GM12878 (cell line): ENCODE results near the gene MPC1. TPM values are rescaled to one million over a fixed set of nuclear protein-coding genes. Genes with fewer than 3 reads are reported as not detected.

Source experiments
- ATAC-seq: fragments of 200-7000 bp; cut with Tn5 transposase; 3 replicates; pipeline ENCODE4 v1.9.1; 2020; ENCODE audit warnings: mild to moderate bottlenecking, moderate library complexity
- BruUV-seq: library from RNA; stranded (reverse); fragments of 400-500 nt; replicated peaks from 2 replicates; lab custom pipeline; 2021; lab: Mats Ljungman, UMichigan
- CTCF ChIA-PET: fragments of 300-600 bp; sonication (Branson Sonifier 250); formaldehyde crosslinking; extraction: SDS; loops from one replicate; lab custom pipeline; 2021; ENCODE audit warnings: inconsistent platforms; lab: Yijun Ruan, JAX
- POLR2A ChIA-PET: fragments of 350-600 bp; formaldehyde crosslinking; extraction: SDS; loops from one replicate; lab custom pipeline; 2021; ENCODE audit warnings: inconsistent platforms; lab: Charles Lee
- RAD21 ChIA-PET: fragments of 300-600 bp; sonication (Branson Sonifier 250); formaldehyde crosslinking; loops from one replicate; lab custom pipeline; 2023; ENCODE audit warnings: antibody characterized with exemption; ENCODE audit not compliant: unreplicated experiment; lab: Charles Lee
- SMC1A ChIA-PET: fragments of 300-600 bp; sonication (Branson Sonifier 250); formaldehyde crosslinking; loops from one replicate; lab custom pipeline; 2023; ENCODE audit not compliant: unreplicated experiment, uncharacterized antibody; lab: Charles Lee
- DNase-seq: peaks from one replicate; pipeline ENCODE4 v3.0.0-alpha.2; 2011; ENCODE audit warnings: low read depth, low spot score
- FAIRE-seq: peaks from 3 replicates; lab custom pipeline; 2011; peaks lifted over from hg19 to GRCh38; lab: Jason Lieb, UNC
- H2AFZ ChIP-seq: 2 replicates; pipeline ENCODE4 v1.6.0; 2011; ENCODE audit warnings: low read depth, low read length, control low read depth; ENCODE audit not compliant: control insufficient read depth
- H3K27ac ChIP-seq: 2 replicates; pipeline ENCODE4 v1.5.1; 2011; ENCODE audit warnings: control low read depth; ENCODE audit not compliant: control insufficient read depth, insufficient read depth
- H3K27me3 ChIP-seq, 2 experiments: replicated peaks in 1 of 2; 2 replicates each; pipeline versions ENCODE4 v1.6.0 to v1.6.1; 2011; ENCODE audit warnings: low read length in 1 of 2; ENCODE audit not compliant: control insufficient read depth in 2 of 2, insufficient read depth in 2 of 2
- H3K36me3 ChIP-seq, 2 experiments: 2 replicates each; pipeline ENCODE4 v1.5.1; 2011; ENCODE audit warnings: low read length in 1 of 2; ENCODE audit not compliant: control insufficient read depth in 2 of 2, insufficient read depth in 2 of 2
- H3K4me1 ChIP-seq: 2 replicates; pipeline ENCODE4 v1.6.1; 2011; ENCODE audit warnings: mild to moderate bottlenecking, low read length, moderate library complexity, mixed read lengths; ENCODE audit not compliant: control insufficient read depth, insufficient read depth
- H3K4me2 ChIP-seq: 2 replicates; pipeline ENCODE4 v1.6.0; 2011; ENCODE audit warnings: control low read depth; ENCODE audit not compliant: control insufficient read depth, insufficient read depth
- H3K4me3 ChIP-seq: fragments of 200-600 bp; sonication (generic); 2 replicates; pipeline ENCODE4 v1.5.1; 2016
- H3K79me2 ChIP-seq: 2 replicates; pipeline ENCODE4 v1.6.0; 2011; ENCODE audit warnings: low read length; ENCODE audit not compliant: control insufficient read depth, insufficient read depth
- H3K9ac ChIP-seq: 2 replicates; pipeline ENCODE4 v1.8.0; 2011; ENCODE audit warnings: low read length, control low read depth, mixed read lengths; ENCODE audit not compliant: control insufficient read depth, insufficient read depth
- H3K9me3 ChIP-seq: replicated peaks from 3 replicates; pipeline ENCODE4 v1.5.1; 2011; ENCODE audit warnings: mild to moderate bottlenecking, low read length; ENCODE audit not compliant: control insufficient read depth, insufficient read depth
- H4K20me1 ChIP-seq: 2 replicates; pipeline ENCODE4 v1.6.0; 2011; ENCODE audit not compliant: control insufficient read depth, insufficient read depth
- BACH1 ChIP-seq: fragments of 450-650 bp; IDR thresholded peaks from 2 replicates; pipeline ENCODE4 v1.6.1; 2017; ENCODE audit warnings: mild to moderate bottlenecking, borderline replicate concordance
- CBFB ChIP-seq: IDR thresholded peaks from 2 replicates; pipeline ENCODE4 v1.6.1; 2016; ENCODE audit warnings: antibody characterized with exemption, low read depth
- CREB1 ChIP-seq: IDR thresholded peaks from 2 replicates; pipeline ENCODE4 v1.6.1; 2012; ENCODE audit warnings: low read depth, mild to moderate bottlenecking, inconsistent platforms
- JUNB ChIP-seq: IDR thresholded peaks from 2 replicates; pipeline ENCODE4 v1.6.1; 2016; ENCODE audit warnings: antibody characterized with exemption, mild to moderate bottlenecking
- JUND ChIP-seq: IDR thresholded peaks from 2 replicates; pipeline ENCODE4 v1.6.1; 2012; ENCODE audit warnings: low read depth, mild to moderate bottlenecking, low read length, improper control_type of control experiment, moderate library complexity
- PAX5 ChIP-seq: IDR thresholded peaks from 2 replicates; pipeline ENCODE4 v1.6.1; 2011; ENCODE audit warnings: low read depth, low read length, borderline replicate concordance
- POLR2AphosphoS2 ChIP-seq: IDR thresholded peaks from 2 replicates; pipeline ENCODE4 v1.6.1; 2011; ENCODE audit warnings: low read depth, mild to moderate bottlenecking, low read length, improper control_type of control experiment, moderate library complexity
- RBBP5 ChIP-seq: fragments of 200-600 bp; sonication (generic); conservative IDR thresholded peaks from 2 replicates; pipeline ENCODE4 v1.6.1; 2016
- SUPT20H ChIP-seq: IDR thresholded peaks from 2 replicates; pipeline ENCODE4 v1.6.1; 2011; ENCODE audit warnings: low read depth, mild to moderate bottlenecking, low read length, moderate library complexity, borderline replicate concordance; ENCODE audit not compliant: control insufficient read depth
- WGBS: methylation state at CpG from one replicate; pipeline ENCODE4 v1.1.6; 2016; ENCODE audit warnings: low lambda C conversion rate; ENCODE audit not compliant: insufficient replicate concordance, insufficient coverage; ENCODE audit errors: missing lambda C conversion rate; 5-methylcytosine and 5-hydroxymethylcytosine counted together
- in situ Hi-C: fragments of 300-500 bp; cut with MboI; formaldehyde crosslinking; loops from 9 replicates; pipeline ENCODE4 v1.14.3; 2018; ENCODE audit warnings: mixed read lengths
- intact Hi-C: fragments of 100-400 bp; cut with micrococcal nuclease; formaldehyde crosslinking; loops from one replicate; pipeline ENCODE4 v1.14.2; 2022; ENCODE audit not compliant: unreplicated experiment
- polyA plus RNA-seq, 11 experiments: library from polyadenylated mRNA; depleted of rRNA in 4 of 11; unstranded in 6 of 11; stranded (reverse) in 5 of 11; fragments of >200 nt; fragmentation: Nextera tagmentation in 4 of 11; fragmentation: Illumina TruSeq in 1 of 11; extraction: Ambion mirVana in 4 of 11; extraction: Trizol in 1 of 11; gene quantifications; 1 replicate in 1 of 11; 2 replicates in 10 of 11; pipeline versions ENCODE4 v1.2.1 to v1.2.3, GENCODE V29; 2011 to 2016; ENCODE audit warnings: inconsistent platforms in 2 of 11, missing spikeins in 2 of 11, low read depth in 1 of 11
- total RNA-seq, 4 experiments: library from RNA; depleted of rRNA in 3 of 4; stranded (reverse); fragments of >200 nt in 3 of 4; fragmentation: Illumina TruSeq in 1 of 4; extraction: Trizol in 1 of 4; gene quantifications; 2 replicates each; pipeline versions ENCODE4 v1.2.1 to v1.2.3, GENCODE V29; 2013 to 2021
- TF ChIP-seq, protein P1 (sequence below): fragments of 150-350 bp; IDR thresholded peaks from 2 replicates; pipeline ENCODE4 v1.6.1; 2016; ENCODE audit warnings: low read depth, low read length
- TF ChIP-seq, protein P2 (sequence below): fragments of 450-650 bp; IDR thresholded peaks from 2 replicates; pipeline ENCODE4 v1.6.1; 2014; ENCODE audit warnings: mild to moderate bottlenecking
- TF ChIP-seq, protein P3 (sequence below): fragments of 450-650 bp; IDR thresholded peaks from 2 replicates; pipeline ENCODE4 v1.6.1; 2018; ENCODE audit warnings: borderline replicate concordance, mild to moderate bottlenecking; ENCODE audit not compliant: partially characterized antibody

Gene MPC1
- total and polyA plus RNA-seq, 10 of the 15 experiments (the other 5 are each of a cell fraction or from before 2014, with no cell fraction given): 53.2 to 177 (median 78.8) TPM

DNA sequence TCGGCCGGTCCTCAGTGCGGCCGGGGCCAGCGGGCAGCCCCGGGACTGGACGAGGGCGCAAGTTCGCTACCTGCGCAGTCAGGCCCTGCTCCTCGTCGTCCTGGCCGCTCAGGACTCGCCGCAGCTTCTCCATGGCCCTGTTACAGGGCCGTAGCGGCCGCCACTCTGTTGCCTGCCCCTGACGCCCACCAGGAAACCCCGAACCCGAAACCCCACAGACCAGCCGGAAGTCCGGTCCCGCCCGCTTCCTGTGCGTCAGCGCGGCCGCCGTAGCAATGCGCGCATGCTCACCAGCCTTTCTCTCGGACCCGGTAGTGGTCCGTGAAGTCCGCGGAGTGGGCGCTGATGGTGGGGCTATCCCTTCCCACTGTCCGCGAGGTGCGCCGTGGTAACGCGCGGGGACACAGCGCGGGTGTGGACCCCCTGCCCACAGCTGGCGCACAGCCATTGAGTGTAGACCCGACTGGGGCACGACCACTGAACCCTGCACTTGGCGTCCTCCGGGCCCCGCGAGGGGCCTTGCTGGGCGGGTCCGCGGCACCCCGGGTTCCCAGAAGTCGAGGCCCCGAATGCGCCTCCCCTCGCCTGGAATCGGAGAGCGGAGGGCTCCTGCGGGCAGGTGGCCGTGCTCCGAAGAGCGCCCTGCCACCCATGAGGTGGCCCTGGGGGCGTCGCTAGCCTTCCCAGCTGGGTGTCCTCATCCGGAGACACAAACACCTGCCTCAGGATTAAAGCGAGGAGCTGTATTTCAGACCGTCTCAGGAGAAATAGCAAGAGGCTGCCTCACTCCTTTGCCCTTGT is 40.2 kb downstream of the MPC1 start, which contains the start of gene SFT2D1:
Gene SFT2D1 (minus strand): TSS at position 197 of the 801 bp plus-strand sequence. CDS start 64 bp downstream, at position 133.
- ChIA-PET RAD21 (interaction anchor here (1.0 to 2.6 kb wide), 7 partner anchors 8 to 39 kb away, joined by 3 to 15 read pairs (median 7); no protein-coding TSS in a partner anchor), SMC1A (interaction anchor here (0.6 to 3.0 kb wide), 5 partner anchors 9 to 66 kb away, joined by 3 to 18 read pairs (median 7); no protein-coding TSS in a partner anchor), CTCF (interaction anchor here (0.7 to 2.7 kb wide), 7 partner anchors 9 to 58 kb away, joined by 3 to 21 read pairs (median 5); no protein-coding TSS in a partner anchor), POLR2A (interaction anchor here (0.7 to 2.5 kb wide), 9 partner anchors 9 to 38 kb away, joined by 3 to 24 read pairs (median 4); no protein-coding TSS in a partner anchor)
- DNase-seq (peak; percentile 66), ATAC-seq (peak; percentile 84), FAIRE-seq (peak; percentile 86)
- Histone ChIP-seq H3K36me3 (peaks cover 0 to 11% of the 10 kb centered on the region in 2 experiments; a peak in 2 of 4 replicates), H3K27ac (peak within 1 kb of the TSS; percentile 99), H3K9me3 (no peaks in the 10 kb centered on the region), H3K4me1 (peaks cover 3% of the 10 kb centered on the region; the same call in 1 of the 2 replicates), H3K4me3 (peak within 1 kb of the TSS; percentile 96), H3K27me3 (no peaks in the 10 kb centered on the region), H2AFZ (peak within 1 kb of the TSS; percentile 88), H3K4me2 (peak within 1 kb of the TSS; percentile 94), H3K79me2 (peaks cover 58% of the 10 kb centered on the region), H4K20me1 (0 out of 2 replicates have a peak, but pooled peaks cover 3% of the 10 kb centered on the region), H3K9ac (peak within 1 kb of the TSS; percentile 99)
- intact Hi-C loops: loop anchor here (1.0 to 10.0 kb wide), 4 partner anchors 34 to 812 kb away; partner anchors contain the start of genes GPR31 and PRR18
- under 1% methylated on average over 63 of the region's 73 CpGs for WGBS
- BruUV-seq: TSS peak; percentile 95
- in situ Hi-C loops: no loop called here
- TF ChIP-seq CBFB (peak; percentile 82; the same call in 1 of the 2 replicates), PAX5 (peak; percentile 87), JUND (peak; percentile 34; the same call in 1 of the 2 replicates), JUNB (no peak), BACH1 (peak; percentile 90), RBBP5 (no peak), CREB1 (peak; percentile 92), POLR2AphosphoS2 (peak; percentile 92), SUPT20H (no peak)
- TF ChIP-seq, protein P1, sequence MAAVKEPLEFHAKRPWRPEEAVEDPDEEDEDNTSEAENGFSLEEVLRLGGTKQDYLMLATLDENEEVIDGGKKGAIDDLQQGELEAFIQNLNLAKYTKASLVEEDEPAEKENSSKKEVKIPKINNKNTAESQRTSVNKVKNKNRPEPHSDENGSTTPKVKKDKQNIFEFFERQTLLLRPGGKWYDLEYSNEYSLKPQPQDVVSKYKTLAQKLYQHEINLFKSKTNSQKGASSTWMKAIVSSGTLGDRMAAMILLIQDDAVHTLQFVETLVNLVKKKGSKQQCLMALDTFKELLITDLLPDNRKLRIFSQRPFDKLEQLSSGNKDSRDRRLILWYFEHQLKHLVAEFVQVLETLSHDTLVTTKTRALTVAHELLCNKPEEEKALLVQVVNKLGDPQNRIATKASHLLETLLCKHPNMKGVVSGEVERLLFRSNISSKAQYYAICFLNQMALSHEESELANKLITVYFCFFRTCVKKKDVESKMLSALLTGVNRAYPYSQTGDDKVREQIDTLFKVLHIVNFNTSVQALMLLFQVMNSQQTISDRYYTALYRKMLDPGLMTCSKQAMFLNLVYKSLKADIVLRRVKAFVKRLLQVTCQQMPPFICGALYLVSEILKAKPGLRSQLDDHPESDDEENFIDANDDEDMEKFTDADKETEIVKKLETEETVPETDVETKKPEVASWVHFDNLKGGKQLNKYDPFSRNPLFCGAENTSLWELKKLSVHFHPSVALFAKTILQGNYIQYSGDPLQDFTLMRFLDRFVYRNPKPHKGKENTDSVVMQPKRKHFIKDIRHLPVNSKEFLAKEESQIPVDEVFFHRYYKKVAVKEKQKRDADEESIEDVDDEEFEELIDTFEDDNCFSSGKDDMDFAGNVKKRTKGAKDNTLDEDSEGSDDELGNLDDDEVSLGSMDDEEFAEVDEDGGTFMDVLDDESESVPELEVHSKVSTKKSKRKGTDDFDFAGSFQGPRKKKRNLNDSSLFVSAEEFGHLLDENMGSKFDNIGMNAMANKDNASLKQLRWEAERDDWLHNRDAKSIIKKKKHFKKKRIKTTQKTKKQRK: no peak
- TF ChIP-seq, protein P2, sequence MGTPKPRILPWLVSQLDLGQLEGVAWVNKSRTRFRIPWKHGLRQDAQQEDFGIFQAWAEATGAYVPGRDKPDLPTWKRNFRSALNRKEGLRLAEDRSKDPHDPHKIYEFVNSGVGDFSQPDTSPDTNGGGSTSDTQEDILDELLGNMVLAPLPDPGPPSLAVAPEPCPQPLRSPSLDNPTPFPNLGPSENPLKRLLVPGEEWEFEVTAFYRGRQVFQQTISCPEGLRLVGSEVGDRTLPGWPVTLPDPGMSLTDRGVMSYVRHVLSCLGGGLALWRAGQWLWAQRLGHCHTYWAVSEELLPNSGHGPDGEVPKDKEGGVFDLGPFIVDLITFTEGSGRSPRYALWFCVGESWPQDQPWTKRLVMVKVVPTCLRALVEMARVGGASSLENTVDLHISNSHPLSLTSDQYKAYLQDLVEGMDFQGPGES: no peak
- TF ChIP-seq, protein P3, sequence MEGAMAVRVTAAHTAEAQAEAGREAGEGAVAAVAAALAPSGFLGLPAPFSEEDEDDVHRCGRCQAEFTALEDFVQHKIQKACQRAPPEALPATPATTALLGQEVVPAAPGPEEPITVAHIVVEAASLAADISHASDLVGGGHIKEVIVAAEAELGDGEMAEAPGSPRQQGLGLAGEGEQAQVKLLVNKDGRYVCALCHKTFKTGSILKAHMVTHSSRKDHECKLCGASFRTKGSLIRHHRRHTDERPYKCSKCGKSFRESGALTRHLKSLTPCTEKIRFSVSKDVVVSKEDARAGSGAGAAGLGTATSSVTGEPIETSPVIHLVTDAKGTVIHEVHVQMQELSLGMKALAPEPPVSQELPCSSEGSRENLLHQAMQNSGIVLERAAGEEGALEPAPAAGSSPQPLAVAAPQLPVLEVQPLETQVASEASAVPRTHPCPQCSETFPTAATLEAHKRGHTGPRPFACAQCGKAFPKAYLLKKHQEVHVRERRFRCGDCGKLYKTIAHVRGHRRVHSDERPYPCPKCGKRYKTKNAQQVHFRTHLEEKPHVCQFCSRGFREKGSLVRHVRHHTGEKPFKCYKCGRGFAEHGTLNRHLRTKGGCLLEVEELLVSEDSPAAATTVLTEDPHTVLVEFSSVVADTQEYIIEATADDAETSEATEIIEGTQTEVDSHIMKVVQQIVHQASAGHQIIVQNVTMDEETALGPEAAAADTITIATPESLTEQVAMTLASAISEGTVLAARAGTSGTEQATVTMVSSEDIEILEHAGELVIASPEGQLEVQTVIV: peak; percentile 67
